ENCODE data around the gene FAM47C. TPM values are rescaled to one million over a fixed set of nuclear protein-coding genes. Genes with fewer than 3 reads are reported as not detected.
"Not testable (repeated sequence)": the region's sequence is repeated elsewhere in the genome, so short reads cannot be mapped to it uniquely, and the experiment has no call there.

Gene FAM47C
- total RNA-seq, 4 donors from 2014 or later, result not detected

GRCh38 chrX:37047776-37048175, 39.6 kb downstream of the FAM47C start:
- no peak for TF ChIP-seq POLR2A (IDR thresholded peaks at IDR 0.05)
- TF ChIP-seq, protein P1, sequence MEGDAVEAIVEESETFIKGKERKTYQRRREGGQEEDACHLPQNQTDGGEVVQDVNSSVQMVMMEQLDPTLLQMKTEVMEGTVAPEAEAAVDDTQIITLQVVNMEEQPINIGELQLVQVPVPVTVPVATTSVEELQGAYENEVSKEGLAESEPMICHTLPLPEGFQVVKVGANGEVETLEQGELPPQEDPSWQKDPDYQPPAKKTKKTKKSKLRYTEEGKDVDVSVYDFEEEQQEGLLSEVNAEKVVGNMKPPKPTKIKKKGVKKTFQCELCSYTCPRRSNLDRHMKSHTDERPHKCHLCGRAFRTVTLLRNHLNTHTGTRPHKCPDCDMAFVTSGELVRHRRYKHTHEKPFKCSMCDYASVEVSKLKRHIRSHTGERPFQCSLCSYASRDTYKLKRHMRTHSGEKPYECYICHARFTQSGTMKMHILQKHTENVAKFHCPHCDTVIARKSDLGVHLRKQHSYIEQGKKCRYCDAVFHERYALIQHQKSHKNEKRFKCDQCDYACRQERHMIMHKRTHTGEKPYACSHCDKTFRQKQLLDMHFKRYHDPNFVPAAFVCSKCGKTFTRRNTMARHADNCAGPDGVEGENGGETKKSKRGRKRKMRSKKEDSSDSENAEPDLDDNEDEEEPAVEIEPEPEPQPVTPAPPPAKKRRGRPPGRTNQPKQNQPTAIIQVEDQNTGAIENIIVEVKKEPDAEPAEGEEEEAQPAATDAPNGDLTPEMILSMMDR (IDR thresholded peaks at IDR 0.05 in 4 of 5, conservative IDR thresholded peaks at IDR 0.05 in 1 of 5), result no peak
- Histone ChIP-seq H3K9me3 (no peaks in the 10 kb centered on the region), H3K36me3 (no peaks in the 10 kb centered on the region), H3K4me3 (no peak overlapping the region), H3K27ac (no peak overlapping the region), H3K4me1 (no peaks in the 10 kb centered on the region), H3K27me3 (peaks cover 0 to 2% (median 0%) of the 10 kb centered on the region in 3 donors)
- ATAC-seq, result no peak
- in situ Hi-C loops (cut with MboI; ENCODE audit: low sequenced_read_pairs in 4 of 4), result no loop called here
- intact Hi-C loops (cut with DNase I; ENCODE audit: low total_unique reads), result no loop called here
- DNase-seq, result no peak

- H3K36me3 ChIP-seq, result not testable (repeated sequence)
Observed at GRCh38 chrX:37057572-37057971, 49.4 kb downstream of the FAM47C start.

GRCh38 chrX:37060999-37061398, 52.8 kb downstream of the FAM47C start:
- no peak for DNase-seq
- intact Hi-C loops (cut with DNase I; ENCODE audit: low total_unique reads), result no loop called here
- Histone ChIP-seq H3K27me3 (no peaks in the 10 kb centered on the region), H3K27ac (no peak overlapping the region), H3K36me3 (no peaks in the 10 kb centered on the region), H3K4me3 (no peak overlapping the region), H3K9me3 (no peaks in the 10 kb centered on the region), H3K4me1 (no peaks in the 10 kb centered on the region)
- ATAC-seq, result no peak
- TF ChIP-seq POLR2A (IDR thresholded peaks at IDR 0.05), result no peak
- TF ChIP-seq, protein P1 (IDR thresholded peaks at IDR 0.05 in 4 of 5, conservative IDR thresholded peaks at IDR 0.05 in 1 of 5), result peak in 4 of 5 experiments; percentile 9 to 51 (median 12)
- in situ Hi-C loops (cut with MboI; ENCODE audit: low sequenced_read_pairs in 4 of 4), result no loop called here

More at GRCh38 chrX:37057572-37057971, 49.4 kb downstream of the FAM47C start:
- intact Hi-C loops (cut with DNase I; ENCODE audit: low total_unique reads); ATAC-seq; DNase-seq; H3K27ac ChIP-seq; H3K9me3 ChIP-seq; H3K4me3 ChIP-seq; H3K27me3 ChIP-seq; H3K4me1 ChIP-seq; in situ Hi-C loops (cut with MboI; ENCODE audit: low sequenced_read_pairs in 4 of 4): not testable (repeated sequence)
